Vagina (tissue), 2 donors: ENCODE measurements around the gene ERAS.

Source experiments
- CTCF ChIP-seq, 3 experiments: fragments of 450-650 bp in 2 of 3; fragments of 200-600 bp in 1 of 3; sonication (generic) in 1 of 3; IDR thresholded peaks; one replicate each; pipeline ENCODE4 v1.5.1; 2017 to 2019; ENCODE audit warnings: antibody characterized with exemption in 3 of 3, mild to moderate bottlenecking in 2 of 3, moderate library complexity in 2 of 3
- POLR2A ChIP-seq, 2 donors: fragments of 450-650 bp; IDR thresholded peaks; one replicate each; pipeline ENCODE4 v1.6.1; 2017; ENCODE audit warnings: antibody characterized with exemption in 2 of 2, mild to moderate bottlenecking in 2 of 2, moderate library complexity in 2 of 2
- POLR2AphosphoS5 ChIP-seq, 2 donors: sonication (generic); formaldehyde crosslinking; IDR thresholded peaks; one replicate each; pipeline ENCODE4 v1.9.0; 2017; ENCODE audit warnings: antibody characterized with exemption in 2 of 2, mild to moderate bottlenecking in 2 of 2, low read depth in 1 of 2; ENCODE audit not compliant: insufficient read depth in 1 of 2

DNA sequence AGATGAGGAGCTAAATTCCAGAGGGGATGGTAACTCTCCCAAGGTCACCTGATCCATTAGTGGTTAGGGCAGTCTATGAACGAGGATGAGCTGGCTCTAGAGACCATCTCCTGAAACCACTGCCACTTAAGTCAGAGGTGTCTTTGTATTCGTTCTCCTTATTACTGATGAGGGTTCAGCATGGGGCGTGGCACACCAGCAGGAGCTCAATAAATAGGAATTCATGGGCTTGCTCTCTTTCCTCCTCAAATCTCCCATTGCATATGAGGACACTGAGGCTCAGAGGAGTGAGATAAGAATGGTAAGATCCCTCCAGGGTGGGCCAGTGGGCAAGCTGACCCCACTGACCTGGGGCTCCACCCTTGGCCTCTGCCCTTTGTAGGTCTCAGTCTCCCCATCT is 41.6 kb upstream of the ERAS start:
- no peak for TF ChIP-seq POLR2AphosphoS5 (IDR thresholded peaks at IDR 0.05; ENCODE audit: insufficient read depth in 1 of 2, low read depth in 1 of 2)
- TF ChIP-seq CTCF (IDR thresholded peaks at IDR 0.05), result no peak
- no peak for TF ChIP-seq POLR2A (IDR thresholded peaks at IDR 0.05)
